NCI-H1417 treated with DMSO at 0.1 percent for 48 hours (cell line): Measurements from ENCODE around the gene TTC34.
"Not testable (repeated sequence)": the region's sequence is repeated elsewhere in the genome, so short reads cannot be mapped to it uniquely, and the experiment has no call there.

Experiments
- DNase-seq: peaks from one replicate; lab custom pipeline; 2025; lab: John Stamatoyannopoulos, UW

TTC34 gene

DNA sequence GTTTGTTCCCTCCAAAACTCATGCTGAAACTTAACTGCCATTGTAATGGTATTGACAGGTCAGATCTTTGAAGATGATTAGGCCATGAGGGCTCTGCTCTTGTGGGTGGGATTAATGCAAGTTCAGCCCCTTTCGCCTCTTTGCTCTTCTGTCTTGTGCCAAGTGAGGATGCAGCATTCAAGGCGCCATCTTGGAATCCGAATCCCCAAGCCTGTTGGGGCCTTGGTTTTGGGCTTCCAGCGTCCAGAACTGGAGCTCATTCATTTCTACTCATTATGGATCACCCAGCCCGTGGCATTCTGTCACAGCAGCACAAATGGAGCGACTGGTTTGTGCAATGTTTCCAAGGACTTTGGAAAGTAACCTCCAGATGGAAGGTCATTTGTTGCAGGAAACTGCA, 5.6 kb downstream of the TTC34 start:
- DNase-seq = no peak

DNA sequence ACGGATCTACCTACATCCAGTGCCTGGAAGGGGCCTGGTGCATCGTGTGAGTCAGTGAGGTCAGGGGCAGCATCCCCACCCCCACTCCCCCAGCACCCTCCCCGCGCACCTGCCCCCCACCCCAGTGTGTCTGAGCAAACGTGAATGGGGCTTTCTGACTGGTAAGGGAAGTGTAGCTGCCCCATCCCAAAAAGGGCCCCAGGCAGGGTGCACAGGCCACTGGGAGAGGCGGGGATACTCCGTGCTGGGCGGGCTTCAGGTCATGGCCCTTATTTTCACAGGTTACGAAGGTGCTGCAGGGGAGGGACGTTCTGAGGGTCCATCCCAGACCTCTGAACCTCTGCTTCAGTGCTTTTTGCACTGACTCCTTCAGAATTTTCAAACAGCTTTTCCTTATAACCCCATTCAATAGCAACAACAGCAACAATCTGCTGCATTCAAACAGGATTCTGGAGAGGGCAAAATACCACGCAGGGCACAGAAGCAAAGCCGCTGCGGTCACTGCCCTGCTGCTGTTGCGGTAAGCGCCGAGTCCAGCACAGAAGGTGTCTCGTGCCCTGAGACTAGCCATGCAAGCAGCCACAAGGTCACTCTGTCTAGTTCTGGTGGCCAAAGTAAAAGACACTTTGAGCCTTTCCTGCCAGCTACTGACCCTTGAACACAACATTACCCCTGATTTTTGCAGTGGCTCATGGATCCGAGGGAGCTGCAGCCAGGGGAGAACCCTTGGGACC, 10.3 kb downstream of the TTC34 start:
- DNase-seq = no peak

DNA sequence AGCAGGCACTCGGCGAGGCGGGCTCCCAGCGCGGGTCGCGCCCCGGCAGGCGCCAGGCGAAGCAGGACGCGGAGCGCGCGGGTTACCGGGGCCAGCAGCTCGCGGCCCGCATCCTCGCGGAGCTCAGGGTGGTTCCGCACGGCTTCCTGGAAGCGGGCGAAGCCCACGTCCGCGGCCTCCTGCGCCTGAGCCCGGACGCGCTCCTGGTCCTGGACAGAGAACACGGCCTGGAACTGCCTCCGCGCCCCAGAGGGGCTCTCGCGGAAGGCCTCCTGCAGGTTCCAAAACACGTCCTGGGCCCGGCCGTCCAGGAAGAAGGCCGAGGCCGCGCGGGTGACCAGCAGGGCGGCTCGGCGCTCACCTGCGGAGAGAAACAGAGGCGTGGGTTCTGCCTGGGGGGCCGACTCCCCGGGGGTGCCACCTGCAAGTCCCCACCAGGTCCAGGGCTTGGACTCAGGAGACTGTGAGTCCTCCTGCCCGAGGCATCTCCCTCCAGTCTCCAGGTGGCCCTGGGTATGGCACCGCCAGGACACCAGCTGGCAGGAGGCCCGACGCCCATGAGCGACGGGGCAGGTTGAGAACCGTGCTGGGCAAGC, 11.4 kb downstream of the TTC34 start:
- DNase-seq = no peak

DNA sequence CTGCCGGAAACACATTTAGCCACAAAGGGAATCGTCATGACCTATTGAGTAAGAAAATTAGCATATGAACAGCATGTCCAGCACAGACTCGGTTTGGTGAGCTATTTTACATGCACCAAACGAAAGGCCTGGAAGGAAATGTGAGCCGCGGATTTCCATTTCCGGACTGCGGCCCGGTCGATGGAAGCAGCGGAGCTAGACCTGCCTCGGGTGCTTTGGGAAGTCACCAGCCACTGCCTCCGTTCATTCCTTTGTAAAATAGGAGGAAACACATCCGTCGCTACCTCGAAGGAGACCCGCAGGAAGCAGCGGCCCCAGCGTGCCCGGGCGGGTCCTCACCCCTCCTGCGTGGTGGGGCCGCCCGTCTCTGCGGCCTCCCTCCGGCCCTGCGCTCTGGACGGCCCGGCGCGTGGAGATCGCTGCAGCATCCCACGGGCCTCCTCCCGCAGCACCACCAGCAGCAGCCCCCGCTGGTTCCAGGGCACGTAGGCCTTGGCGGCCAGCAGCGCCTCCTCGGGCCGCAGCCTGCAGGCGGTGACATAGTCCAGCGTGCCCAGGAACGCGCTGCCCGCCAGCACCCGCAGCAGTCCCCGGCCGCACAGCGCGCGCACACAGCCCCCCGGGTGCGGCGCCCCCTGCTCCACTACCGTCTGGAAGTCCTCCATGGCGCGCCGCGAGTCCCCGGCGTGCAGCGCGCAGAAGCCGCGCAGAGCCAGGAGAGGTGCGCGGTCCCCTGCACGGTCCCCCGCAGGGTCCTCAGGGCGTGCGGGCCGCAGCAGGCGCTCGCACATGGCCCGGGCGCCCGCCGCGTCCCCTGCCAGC, 12.1 kb downstream of the TTC34 start:
- no peak for DNase-seq

DNA sequence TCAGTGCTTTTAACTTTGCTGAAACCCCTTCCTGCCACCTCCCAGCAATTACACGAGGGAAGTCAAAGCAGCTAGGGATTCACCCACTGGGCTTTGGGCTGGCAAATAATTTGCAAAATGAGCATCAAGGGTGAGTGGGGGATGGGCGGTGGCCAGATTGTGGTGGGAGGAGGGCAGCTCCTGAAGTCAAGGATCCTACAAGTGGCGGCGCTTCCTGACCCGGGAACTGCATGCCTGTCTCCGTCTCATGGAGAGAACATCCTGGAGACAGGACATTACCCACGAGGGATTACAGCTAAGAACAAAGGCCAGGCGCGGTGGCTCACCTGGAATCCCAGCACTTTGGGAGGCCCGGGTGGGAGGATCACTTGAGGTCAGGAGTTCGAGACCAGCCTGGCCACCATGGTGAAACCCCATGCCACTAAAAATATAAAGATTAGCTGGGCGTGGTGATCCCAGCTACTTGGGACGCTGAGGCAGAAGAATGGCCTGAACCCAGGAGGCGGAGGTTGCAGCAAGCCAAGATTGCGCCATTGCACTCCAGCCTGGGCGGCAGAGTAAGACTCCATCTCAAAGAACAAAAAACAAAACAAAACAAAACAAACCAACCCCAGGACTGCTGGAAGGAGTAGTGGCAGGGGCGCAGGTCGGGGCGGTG, 12.9 kb downstream of the TTC34 start:
- DNase-seq = no peak

DNA sequence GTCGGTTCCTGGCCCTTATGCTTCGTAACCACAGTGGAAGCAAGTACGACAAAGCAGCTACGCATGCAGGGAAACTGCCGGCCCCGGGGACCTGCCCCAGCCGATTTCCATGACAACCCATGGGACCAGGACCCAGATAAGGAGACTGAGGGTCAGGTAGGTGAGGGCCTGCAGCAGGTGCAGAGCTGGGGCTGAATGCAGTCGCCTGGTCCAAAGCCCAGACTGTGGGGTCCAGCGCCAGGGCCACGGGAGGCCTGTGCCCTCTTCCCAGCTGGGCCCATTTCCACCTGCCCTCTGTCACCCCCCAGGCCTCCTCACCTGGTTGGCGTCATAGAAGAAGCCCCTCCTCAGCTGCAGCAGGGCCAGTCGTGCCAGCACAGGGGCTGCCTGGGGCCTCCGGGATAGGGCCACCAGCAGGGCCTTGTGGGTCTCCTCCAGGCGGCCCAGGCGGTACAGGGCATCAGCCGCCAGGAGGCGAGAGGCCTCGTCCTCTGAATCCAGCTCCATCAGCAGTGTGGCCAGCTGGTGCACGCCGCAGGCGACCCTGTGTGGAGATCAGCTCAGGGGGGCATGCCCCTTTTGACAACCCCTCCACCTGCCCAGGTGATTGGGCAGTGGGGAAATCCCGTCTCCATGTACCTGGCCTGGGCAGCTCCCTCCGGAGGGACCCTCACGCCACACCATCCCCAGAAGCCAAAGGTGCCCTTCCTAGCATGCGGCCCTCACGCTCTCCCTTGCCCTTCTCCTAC, 14.2 kb downstream of the TTC34 start:
- no peak for DNase-seq

DNA sequence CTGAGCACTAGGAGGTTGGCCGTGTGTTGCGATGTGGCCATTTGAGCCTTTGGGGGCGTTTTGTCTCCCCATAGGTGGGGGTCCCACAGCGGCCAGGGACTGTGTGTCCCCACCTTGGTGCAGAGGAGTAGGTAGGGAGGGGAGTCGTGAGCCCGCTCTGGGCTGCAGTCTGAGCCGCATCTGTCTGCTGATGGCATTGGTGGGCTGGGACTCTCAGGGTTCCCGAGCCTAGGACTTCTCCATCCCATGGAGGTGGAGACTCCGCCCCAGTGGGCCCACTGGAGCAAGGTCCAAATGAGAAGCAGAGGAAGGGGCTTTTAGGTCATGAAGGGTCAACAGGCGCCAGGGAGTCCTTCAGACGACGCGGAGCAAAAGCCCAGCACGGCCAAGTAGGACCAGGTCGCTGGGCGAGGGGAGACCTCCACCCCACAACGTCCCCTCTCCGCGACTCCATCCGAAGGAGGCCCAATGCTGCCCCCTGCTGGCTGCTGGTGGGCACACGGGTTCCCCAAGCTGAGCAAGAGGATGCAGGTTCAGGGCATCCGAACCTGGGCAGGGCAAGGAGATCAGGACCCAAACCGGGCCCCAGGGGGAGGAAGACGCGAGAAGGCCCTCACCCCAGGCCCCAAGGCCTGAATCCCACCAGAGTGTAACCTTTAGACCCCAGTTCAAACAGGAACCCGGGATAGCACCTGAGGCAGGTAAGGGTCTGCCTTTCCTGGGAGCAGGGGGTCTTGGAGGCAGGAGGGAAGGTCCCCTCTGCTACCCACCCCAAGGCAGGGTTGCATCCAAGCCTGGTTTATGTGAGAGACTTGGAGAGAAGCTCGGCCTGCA, 14.9 kb downstream of the TTC34 start:
- DNase-seq = no peak

DNA sequence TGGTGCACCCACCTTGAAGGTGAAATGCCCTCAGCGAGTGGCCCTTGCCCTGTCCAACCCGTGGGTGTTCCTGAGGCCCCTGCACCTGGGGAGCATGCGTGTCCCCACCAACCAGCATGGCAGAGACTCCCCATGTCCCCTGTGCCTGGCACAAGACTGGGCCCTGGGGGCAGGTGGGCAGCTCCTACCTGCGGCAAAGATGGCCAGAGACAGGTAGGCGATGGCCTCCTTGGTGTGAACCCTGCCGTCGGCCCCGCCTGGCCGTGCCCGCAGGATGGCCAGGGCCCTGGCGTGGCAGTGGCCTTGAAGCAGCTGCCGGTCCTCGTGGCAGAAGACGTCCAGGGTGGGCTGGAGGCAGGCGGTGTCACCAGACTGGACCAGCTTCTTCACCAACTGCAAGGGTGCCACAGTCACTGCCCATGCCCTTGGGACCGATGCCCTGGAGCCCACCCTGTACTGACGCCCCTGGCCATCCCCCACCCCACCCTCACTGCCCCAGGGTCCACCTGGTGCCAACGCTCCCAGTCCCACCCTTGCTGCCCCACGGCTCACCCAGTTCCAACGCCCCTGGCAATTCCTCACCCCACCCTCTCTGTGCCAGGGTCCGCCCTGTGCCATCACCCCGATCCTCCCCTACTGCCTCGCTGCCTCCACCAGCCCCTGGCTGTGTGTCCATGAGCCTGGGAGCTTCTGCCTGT, 15.7 kb downstream of the TTC34 start:
- DNase-seq = no peak

DNA sequence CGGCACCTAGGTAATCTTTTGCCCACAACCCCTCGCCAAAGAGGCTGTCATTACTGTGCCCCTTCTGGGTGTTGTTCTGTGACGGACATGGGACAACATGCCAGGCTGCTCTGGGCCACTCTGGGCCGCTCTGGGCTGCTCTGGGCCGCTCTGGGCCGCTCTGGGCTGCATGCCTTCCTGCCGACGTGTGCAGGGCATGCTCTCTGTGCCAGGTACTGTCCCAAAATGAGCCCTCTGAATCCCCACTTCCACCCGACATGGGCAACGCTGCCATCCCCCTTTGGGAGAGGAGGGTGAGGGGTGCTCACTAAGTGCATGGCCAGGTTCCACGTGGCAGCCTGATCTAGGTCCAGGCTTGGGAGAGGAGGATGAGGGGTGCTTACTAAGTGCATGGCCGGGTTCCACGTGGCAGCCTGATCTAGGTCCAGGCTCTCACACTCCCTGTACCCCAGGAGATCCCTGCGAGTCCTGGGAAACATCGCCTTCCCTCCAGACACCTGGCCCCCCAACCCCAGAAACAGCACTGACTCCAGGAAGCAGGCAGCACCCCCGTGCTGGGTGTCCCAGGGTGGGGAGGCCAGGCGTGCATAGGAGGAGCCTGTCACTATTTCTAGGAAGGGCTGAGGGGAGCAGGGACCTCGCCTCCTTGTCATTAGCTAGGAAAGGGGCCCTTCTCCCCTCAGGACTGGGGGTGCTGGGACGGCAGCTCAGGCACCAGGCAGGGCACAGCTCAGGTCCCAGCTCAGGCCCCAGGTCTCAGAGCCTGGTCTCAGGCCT, 16.5 kb downstream of the TTC34 start:
- DNase-seq = no peak

DNA sequence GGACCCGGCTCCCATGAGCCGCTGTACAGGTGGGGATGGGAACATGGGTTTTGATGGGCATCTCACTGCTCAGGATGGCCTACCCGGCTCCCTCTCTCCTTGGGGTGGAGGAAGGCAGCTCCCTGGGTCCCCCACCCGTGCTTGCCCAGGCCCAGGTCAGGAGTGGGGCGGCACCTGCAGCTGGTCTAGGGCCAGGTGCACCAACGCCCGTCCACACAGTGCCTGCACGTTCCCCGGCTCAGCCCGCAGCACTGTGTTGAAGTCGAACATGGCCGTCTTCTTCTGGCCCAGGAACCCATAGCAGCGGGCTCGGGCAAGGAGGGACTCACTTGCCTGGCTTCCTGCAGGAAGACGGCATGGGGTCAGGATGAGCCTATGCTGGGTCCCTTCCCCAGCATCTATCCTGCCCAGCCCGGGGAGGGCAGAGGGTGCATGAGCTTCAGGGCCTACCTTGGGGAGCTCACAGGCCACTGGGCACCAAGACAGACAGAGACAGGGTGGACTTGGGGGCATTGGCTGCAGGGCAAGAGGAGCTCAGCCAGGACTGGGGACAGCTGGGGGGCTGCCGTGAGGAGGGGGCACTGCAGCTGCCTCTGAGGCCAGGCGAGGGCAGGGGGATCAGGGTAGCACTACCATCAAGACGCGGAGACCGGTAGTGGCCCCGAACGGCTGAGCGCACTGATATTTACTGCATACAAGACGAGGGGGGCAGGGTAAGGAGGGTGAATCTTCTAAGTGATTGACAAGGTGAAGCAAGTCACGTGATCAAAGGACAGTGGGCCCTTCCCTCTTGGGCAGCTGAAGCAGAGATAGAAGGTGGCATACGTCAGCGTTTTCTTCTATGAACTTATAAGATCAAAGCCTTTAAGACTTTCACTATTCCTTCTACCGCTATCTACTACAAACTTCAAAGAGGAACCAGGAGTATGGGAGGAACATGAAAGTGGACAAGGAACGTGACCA, 17.8 kb downstream of the TTC34 start:
- no peak for DNase-seq

DNA sequence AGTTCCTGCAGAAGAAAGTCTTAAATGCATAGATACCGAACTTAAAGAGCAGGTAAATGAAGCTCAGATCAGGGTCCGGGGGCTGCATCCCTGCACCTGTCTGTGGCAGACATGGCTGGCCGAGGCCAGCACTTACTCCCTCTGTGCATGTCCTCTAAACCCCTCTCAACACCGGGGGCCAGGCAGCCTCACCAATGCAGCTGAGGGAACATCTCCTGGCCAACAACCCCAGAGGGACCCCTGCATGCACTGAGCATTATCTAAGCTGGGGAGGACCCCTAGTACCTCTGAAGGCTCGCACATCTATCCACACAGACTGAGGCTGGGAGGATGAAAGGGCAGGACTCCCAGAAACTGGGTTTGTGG, 18.4 kb downstream of the TTC34 start:
- DNase-seq = no peak

DNA sequence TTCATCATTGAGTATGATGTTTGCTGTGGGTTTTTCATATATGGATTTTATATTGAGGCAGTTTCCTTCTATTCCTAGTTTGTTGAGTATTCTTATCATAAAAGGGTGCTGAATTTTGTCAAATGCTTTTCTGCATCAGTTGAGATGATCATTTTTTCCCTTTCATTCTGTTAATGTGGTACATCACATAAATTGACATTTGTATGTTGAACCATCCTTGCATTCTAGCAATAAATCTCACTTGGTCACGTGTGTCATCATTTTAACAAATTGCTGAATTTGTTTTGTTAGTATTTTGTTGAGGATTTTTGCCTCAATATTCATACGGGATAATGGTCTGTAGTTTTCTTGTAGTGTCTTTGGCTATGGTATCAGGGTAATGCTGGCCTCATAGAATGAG, 19.9 kb downstream of the TTC34 start:
- no peak for DNase-seq

DNA sequence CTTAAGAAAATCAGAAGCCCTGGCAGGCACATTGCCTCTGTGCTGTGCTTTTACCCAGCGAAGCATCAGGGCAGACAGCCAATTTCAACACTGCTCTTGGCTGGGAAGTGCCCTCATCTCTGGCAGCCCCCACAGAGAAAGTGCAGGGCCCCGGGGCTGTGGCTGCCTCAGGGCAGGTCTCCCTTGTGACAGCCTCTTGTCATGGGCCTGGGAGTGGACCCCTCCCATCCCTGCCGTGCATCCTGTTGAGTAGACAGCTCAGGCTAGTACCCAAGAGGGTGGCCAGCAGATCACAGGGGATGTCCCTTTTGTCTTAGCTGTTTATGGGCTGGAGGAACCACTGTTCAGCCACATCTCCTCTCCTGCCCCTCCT, 23.3 kb downstream of the TTC34 start:
- DNase-seq = no peak

DNA sequence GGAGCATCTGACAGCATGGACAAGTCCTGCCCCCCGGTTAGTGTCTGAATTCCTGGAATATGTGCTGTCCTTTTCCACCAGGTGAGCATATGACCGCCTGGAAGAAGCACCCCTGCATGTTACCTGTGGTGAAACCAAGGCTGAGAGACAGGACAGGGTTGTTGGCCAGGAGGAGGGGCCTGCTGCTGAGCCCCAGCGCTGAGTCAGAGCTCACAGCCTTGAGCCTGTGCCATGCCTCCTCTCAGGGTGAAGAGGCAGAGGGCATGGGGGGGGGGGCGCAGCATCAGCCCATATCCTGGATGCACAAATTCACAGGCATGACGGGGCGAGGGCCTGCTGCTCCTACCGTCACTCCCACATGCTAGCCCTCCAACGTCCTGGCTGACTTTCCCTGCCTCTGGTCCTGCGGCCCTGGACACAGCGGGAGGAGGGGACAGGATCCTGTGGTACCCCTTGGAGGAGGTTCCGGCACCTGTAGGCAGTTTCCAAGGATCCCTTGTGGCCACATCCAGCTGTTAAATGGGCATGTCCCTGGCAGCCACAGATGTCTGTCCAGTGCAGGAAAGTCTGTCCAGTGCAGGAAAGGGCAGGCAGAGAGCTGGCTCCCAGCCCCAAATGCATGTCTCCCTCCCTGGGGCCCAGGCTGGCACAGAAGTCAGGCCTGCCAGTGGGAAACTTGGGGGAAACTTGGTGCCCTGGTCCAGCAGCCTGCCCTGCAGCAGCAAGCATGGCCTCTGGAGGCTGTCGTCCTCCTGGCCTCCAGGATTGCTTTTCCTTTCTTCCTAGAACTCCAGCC, 23.9 kb downstream of the TTC34 start:
- DNase-seq = no peak

DNA sequence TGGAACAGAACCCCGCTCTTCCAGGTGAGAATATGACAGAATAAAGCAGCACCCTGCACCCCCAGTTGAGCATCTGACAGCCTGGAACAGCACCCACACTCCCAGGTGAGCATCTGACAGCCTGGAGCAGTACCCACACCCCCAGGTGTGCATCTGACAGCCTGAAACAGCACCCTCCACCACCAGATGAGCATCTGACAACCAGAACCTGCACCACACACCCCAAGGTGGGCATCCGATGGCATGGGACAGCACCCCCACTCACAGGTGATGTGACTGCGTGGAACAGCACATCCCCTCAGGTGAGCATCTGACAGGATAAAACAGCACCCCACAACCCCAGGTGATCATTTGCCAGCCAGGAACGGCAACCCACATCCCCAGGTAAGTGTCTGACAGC, 26.2 kb downstream of the TTC34 start:
- DNase-seq = not testable (repeated sequence)

DNA sequence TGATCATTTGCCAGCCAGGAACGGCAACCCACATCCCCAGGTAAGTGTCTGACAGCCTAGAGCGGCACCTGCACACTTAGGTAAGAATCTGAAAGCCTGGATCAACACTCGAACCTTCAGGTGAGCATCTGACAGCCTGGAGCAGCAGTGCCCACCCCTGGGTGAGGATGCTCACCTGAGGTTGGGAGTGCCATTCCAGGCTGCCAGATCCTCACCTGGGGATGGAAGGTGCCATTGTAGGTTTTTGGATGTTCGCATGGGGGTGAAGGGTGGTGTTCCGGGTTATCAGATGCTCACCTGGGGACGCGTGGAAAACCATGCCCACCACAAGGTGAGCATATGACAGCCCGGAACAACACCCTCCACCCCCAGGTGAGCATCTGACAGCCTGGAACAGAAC, 33.4 kb downstream of the TTC34 start:
- not testable (repeated sequence) for DNase-seq

DNA sequence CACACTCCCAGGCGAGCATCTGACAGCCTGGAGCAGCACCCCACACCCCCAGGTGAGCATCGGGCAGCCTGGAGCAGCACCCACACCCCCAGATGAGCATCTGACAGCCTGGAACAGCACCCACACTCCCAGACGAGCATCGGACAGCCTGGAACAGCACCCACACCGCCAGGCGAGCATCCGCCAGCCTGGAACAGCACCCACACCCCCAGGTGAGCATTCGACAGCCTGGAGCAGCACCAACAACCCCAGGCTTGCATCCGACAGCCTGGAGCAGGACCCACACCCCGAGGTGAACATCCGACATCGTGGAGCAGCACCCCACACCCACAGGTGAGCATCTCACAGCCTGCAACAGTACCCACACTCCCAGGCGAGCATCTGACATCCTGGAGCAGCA, 42.1 kb downstream of the TTC34 start:
- DNase-seq = not testable (repeated sequence)

DNA sequence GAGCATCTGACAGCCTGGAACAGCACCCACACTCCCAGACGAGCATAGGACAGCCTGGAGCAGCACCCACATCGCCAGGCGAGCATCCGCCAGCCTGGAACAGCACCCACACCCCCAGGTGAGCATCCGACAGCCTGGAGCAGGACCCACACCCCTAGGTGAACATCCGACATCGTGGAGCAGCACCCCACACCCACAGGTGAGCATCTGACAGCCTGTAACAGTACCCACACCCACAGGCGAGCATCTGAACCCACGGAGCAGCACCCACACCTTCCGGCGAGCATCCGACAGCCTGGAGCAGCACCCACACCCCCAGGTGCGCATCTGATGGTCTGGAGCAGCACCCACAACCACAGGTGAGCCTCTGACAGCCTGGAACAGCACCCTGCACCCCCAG, 44.0 kb downstream of the TTC34 start:
- not testable (repeated sequence) for DNase-seq
